Measurements from ENCODE around the gene ING5.

Gene ING5

GRCh38 chr2:241764275-241765241 lies 62.7 kb downstream of the ING5 start:
- TF ChIP-seq, protein P1, sequence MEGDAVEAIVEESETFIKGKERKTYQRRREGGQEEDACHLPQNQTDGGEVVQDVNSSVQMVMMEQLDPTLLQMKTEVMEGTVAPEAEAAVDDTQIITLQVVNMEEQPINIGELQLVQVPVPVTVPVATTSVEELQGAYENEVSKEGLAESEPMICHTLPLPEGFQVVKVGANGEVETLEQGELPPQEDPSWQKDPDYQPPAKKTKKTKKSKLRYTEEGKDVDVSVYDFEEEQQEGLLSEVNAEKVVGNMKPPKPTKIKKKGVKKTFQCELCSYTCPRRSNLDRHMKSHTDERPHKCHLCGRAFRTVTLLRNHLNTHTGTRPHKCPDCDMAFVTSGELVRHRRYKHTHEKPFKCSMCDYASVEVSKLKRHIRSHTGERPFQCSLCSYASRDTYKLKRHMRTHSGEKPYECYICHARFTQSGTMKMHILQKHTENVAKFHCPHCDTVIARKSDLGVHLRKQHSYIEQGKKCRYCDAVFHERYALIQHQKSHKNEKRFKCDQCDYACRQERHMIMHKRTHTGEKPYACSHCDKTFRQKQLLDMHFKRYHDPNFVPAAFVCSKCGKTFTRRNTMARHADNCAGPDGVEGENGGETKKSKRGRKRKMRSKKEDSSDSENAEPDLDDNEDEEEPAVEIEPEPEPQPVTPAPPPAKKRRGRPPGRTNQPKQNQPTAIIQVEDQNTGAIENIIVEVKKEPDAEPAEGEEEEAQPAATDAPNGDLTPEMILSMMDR (IDR thresholded peaks at IDR 0.05; ENCODE audit: low read length, missing control alignments) = no peak
- no peak overlapping the region for H3K4me3 ChIP-seq (replicated peaks; ENCODE audit: low read depth, low read length)
- no peak for DNase-seq (ENCODE audit: low read depth)

DNA sequence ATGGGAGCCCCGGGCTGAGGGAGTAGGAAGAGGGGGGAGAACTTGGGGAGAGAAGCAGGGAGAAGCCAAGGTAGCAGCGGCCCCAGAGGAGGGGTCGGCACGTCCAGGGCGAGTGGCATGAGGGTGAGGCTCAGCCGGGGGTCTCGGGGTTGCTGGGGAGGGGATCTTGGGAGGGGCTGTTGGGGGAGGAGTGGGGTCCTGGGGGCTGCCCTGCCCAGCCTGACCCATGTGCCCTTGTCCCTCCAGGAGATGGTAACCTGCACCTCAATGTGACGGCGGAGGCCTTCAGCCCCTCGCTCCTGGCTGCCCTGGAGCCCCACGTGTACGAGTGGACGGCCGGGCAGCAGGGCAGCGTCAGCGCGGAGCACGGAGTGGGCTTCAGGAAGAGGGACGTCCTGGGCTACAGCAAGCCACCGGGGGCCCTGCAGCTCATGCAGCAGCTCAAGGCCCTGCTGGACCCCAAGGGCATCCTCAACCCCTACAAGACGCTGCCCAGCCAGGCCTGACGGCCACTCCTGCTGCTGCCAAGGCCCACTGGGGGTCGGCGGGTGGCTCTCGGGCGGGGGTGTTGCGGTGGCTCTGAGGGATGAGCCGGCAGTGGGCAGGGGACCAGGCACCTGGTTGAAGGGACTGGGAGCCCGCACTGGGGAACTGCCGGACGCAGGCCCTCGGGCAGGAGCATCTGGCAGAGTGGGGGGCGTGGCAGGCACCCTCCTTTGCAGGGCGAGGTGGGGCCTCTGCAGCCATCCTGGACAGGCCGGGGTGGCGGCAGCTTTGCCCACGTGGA lies 65.8 kb downstream of the ING5 start:
- no peak for DNase-seq (ENCODE audit: low read depth)
- TF ChIP-seq, protein P1 (IDR thresholded peaks at IDR 0.05; ENCODE audit: low read length, missing control alignments) = no peak
- H3K4me3 ChIP-seq (replicated peaks; ENCODE audit: low read depth, low read length) = no peak overlapping the region

- no peak overlapping the region for H3K4me3 ChIP-seq (replicated peaks; ENCODE audit: low read depth, low read length)
- no peak for DNase-seq (ENCODE audit: low read depth)
- TF ChIP-seq, protein P1 (IDR thresholded peaks at IDR 0.05; ENCODE audit: low read length, missing control alignments) = no peak
Observed at GRCh38 chr2:241768251-241768711, 66.4 kb downstream of the ING5 start.

DNA sequence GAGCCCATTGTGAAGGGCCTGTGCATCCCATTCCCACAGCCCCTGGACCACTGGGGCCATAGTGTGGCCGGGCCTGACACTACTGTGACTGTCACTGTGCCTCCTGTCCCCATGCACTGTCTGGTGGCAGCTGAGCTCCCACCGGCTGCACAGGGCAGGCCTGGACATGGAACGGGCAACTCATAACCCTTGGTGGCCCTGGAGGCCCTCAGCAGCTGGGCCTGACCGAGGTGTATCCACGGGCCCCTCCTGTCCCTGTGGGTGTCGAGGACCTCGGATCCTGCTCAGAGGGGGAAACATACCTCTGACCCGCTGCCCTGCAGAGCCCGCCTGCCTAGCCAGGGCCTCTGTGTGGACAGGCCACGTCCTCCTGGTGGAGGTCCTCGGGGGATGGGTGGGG lies 67.0 kb downstream of the ING5 start:
- no peak for DNase-seq (ENCODE audit: low read depth)
- TF ChIP-seq, protein P1 (IDR thresholded peaks at IDR 0.05; ENCODE audit: low read length, missing control alignments) = no peak
- H3K4me3 ChIP-seq (replicated peaks; ENCODE audit: low read depth, low read length) = no peak overlapping the region

GRCh38 chr2:241769819-241770184 lies 68.0 kb downstream of the ING5 start:
- no peak for DNase-seq (ENCODE audit: low read depth)
- H3K4me3 ChIP-seq (replicated peaks; ENCODE audit: low read depth, low read length) = no peak overlapping the region
- TF ChIP-seq, protein P1 (IDR thresholded peaks at IDR 0.05; ENCODE audit: low read length, missing control alignments) = no peak

DNA sequence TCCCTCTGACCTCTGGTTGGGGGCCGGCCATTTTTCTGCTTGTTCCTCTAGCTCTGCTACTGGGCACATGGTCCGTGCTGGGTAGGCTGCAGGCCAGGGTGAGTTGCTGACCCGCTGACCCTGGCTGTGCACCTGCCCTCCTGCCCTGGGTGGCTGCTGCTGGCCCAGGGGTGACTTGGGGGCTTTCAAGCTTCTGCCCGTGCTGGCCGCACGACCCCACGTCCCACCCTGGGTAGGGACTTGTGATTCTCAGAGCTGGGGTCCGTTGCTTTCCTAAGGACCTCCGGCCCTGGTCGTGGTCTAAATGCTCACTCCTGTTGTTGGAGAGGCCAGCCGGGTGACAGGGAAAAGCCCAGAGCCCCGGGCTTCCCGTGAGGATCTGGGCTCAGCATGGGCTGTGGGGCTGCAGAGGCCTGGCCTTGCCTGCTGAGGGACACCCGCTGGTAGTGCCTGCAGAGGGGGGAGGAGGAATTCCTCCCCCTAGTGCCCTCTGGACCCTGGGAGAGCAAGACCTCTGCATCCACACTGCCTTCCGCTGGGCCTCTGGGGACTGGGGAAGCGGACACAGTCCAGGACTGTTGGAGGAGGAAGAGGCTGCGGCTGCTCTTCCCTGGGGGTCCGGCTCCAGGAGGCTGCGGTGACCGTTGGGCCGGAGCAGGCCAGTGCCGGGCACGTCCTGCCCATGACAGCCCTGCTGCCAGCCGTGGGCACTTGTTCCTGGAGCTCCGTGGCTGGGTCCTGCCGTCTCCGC lies 68.5 kb downstream of the ING5 start:
- H3K4me3 ChIP-seq (replicated peaks; ENCODE audit: low read depth, low read length) = no peak overlapping the region
- TF ChIP-seq, protein P1 (IDR thresholded peaks at IDR 0.05; ENCODE audit: low read length, missing control alignments) = no peak
- DNase-seq (ENCODE audit: low read depth) = no peak

Data from fibroblast of pulmonary artery (primary cell).